Head of caudate nucleus (tissue), 42 donors: ENCODE measurements around the gene OR5AU1.

Experiments
- DNase-seq, 42 donors: peaks; one replicate each; pipeline versions ENCODE4 v3.0.0 to v3.0.0-alpha.2; 2020 to 2021; ENCODE audit warnings: mixed read lengths in 7 of 42
- intact Hi-C: fragments of 100-400 bp; cut with DNase I; formaldehyde crosslinking; loops from one replicate; pipeline ENCODE4 v1.15.0; 2022

OR5AU1 gene

GRCh38 chr14:21112255-21112654 is 43.6 kb downstream of the OR5AU1 start:
- no peak for DNase-seq
- intact Hi-C loops = no loop called here

GRCh38 chr14:21109377-21110138 is 46.3 kb downstream of the OR5AU1 start:
- DNase-seq = no peak
- intact Hi-C loops = loop anchor here (10.0 kb wide), 3 partner anchors 255 to 445 kb away; no protein-coding TSS in a partner anchor

GRCh38 chr14:21108791-21109190 is 47.1 kb downstream of the OR5AU1 start:
- intact Hi-C loops = loop anchor here (10.0 kb wide), 3 partner anchors 254 to 446 kb away; no protein-coding TSS in a partner anchor
- DNase-seq = no peak

- no peak for DNase-seq
- intact Hi-C loops = loop anchor here (10.0 kb wide), 3 partner anchors 253 to 447 kb away; no protein-coding TSS in a partner anchor
These were observed 48.5 kb downstream of the OR5AU1 start for GRCh38 chr14:21107283-21107800.

GRCh38 chr14:21106498-21107282 is 49.2 kb downstream of the OR5AU1 start:
- intact Hi-C loops = loop anchor here (10.0 kb wide), 3 partner anchors 252 to 448 kb away; no protein-coding TSS in a partner anchor

GRCh38 chr14:21106176-21106497 is 49.7 kb downstream of the OR5AU1 start:
- no peak for DNase-seq
- intact Hi-C loops = loop anchor here (10.0 kb wide), 3 partner anchors 251 to 449 kb away; no protein-coding TSS in a partner anchor

More at GRCh38 chr14:21106498-21107282, 49.2 kb downstream of the OR5AU1 start:
- peak; percentile 60 to 93 (median 85) for DNase-seq

GRCh38 chr14:21105095-21105494 is 50.8 kb downstream of the OR5AU1 start:
- intact Hi-C loops = loop anchor here (10.0 kb wide), 3 partner anchors 250 to 450 kb away; no protein-coding TSS in a partner anchor
- DNase-seq = no peak
